H9 (cell line): ENCODE measurements around the gene PREX1. TPM values are rescaled to one million over a fixed set of nuclear protein-coding genes. Genes with fewer than 3 reads are reported as not detected.

Experiments
- DNase-seq: peaks from one replicate; pipeline ENCODE4 v3.0.0-alpha.2; 2017
- H2AFZ ChIP-seq: one replicate; pipeline ENCODE4 v1.6.1; 2013; ENCODE audit warnings: mild to moderate bottlenecking, low read length, control low read depth, moderate library complexity
- H2AK5ac ChIP-seq: 2 replicates; pipeline ENCODE4 v1.6.1; 2013; ENCODE audit warnings: low read length, control low read depth, mixed read lengths; ENCODE audit not compliant: insufficient read length
- H2BK120ac ChIP-seq: one replicate; pipeline ENCODE4 v1.6.1; 2013; ENCODE audit warnings: low read depth, mild to moderate bottlenecking, low read length, control low read depth, inconsistent platforms; ENCODE audit not compliant: poor library complexity, severe bottlenecking
- H2BK12ac ChIP-seq: 2 replicates; pipeline ENCODE4 v1.6.1; 2013; ENCODE audit warnings: low read length, control low read depth, mixed read lengths, low read depth; ENCODE audit not compliant: insufficient read length
- H2BK15ac ChIP-seq: 2 replicates; pipeline ENCODE4 v1.6.1; 2013; ENCODE audit warnings: low read depth, low read length, control low read depth
- H2BK20ac ChIP-seq: one replicate; pipeline ENCODE4 v1.6.1; 2013; ENCODE audit warnings: low read depth, mild to moderate bottlenecking, low read length, control low read depth, inconsistent platforms; ENCODE audit not compliant: poor library complexity, severe bottlenecking
- H2BK5ac ChIP-seq: 2 replicates; pipeline ENCODE4 v1.6.1; 2013; ENCODE audit warnings: low read length, control low read depth, mixed read lengths; ENCODE audit not compliant: insufficient read length
- H3K14ac ChIP-seq: 2 replicates; pipeline ENCODE4 v1.6.1; 2013; ENCODE audit warnings: low read length, control low read depth; ENCODE audit not compliant: insufficient read depth
- H3K18ac ChIP-seq: 2 replicates; pipeline ENCODE4 v1.6.1; 2013; ENCODE audit warnings: low read depth, mild to moderate bottlenecking, mixed read lengths, low read length, control low read depth; ENCODE audit not compliant: insufficient read length
- H3K23ac ChIP-seq: 2 replicates; pipeline ENCODE4 v1.6.1; 2013; ENCODE audit warnings: low read length, control low read depth, mixed read lengths, low read depth; ENCODE audit not compliant: insufficient read length
- H3K23me2 ChIP-seq: 2 replicates; pipeline ENCODE4 v1.6.1; 2013; ENCODE audit warnings: low read depth, mild to moderate bottlenecking, mixed read lengths, low read length, control low read depth; ENCODE audit not compliant: insufficient read length, poor library complexity, severe bottlenecking
- H3K27ac ChIP-seq: 2 replicates; pipeline ENCODE4 v1.5.1; 2013; ENCODE audit warnings: low read length, control low read depth, mixed read lengths, low read depth; ENCODE audit not compliant: insufficient read length
- H3K27me3 ChIP-seq: 2 replicates; pipeline ENCODE4 v1.6.1; 2013; ENCODE audit warnings: low read length, control low read depth, inconsistent platforms; ENCODE audit not compliant: insufficient read depth
- H3K4ac ChIP-seq: 2 replicates; pipeline ENCODE4 v1.6.1; 2013; ENCODE audit warnings: low read depth, mild to moderate bottlenecking, control low read depth, inconsistent platforms, low read length, moderate library complexity
- H3K4me1 ChIP-seq: 2 replicates; pipeline ENCODE4 v1.6.1; 2013; ENCODE audit warnings: low read length, control low read depth, inconsistent platforms; ENCODE audit not compliant: insufficient read depth
- H3K4me2 ChIP-seq: 2 replicates; pipeline ENCODE4 v1.6.1; 2013; ENCODE audit warnings: low read length, control low read depth, mixed read lengths; ENCODE audit not compliant: insufficient read length, insufficient read depth
- H3K56ac ChIP-seq: 2 replicates; pipeline ENCODE4 v1.6.1; 2013; ENCODE audit warnings: low read depth, mild to moderate bottlenecking, mixed read lengths, low read length, control low read depth; ENCODE audit not compliant: insufficient read length
- H3K79me1 ChIP-seq: 2 replicates; pipeline ENCODE4 v1.6.1; 2013; ENCODE audit warnings: low read depth, mild to moderate bottlenecking, moderate library complexity, low read length, control low read depth, inconsistent platforms; ENCODE audit not compliant: insufficient read depth, poor library complexity, severe bottlenecking
- H3K79me2 ChIP-seq: 2 replicates; pipeline ENCODE4 v1.6.1; 2013; ENCODE audit warnings: low read length, control low read depth, inconsistent platforms; ENCODE audit not compliant: insufficient read depth
- H3K9ac ChIP-seq: 2 replicates; pipeline ENCODE4 v1.6.1; 2013; ENCODE audit warnings: low read length, control low read depth, mixed read lengths; ENCODE audit not compliant: insufficient read length; ENCODE audit errors: extremely low read depth
- H3K9me3 ChIP-seq: one replicate; pipeline ENCODE4 v1.6.1; 2013; ENCODE audit warnings: low read depth, low read length, inconsistent platforms; ENCODE audit not compliant: control insufficient read depth
- H3T11ph ChIP-seq: one replicate; pipeline ENCODE4 v1.6.1; 2013; ENCODE audit warnings: mild to moderate bottlenecking, low read length, control low read depth, inconsistent platforms
- H4K20me1 ChIP-seq: one replicate; pipeline ENCODE4 v1.6.1; 2013; ENCODE audit not compliant: control insufficient read depth, insufficient read length, insufficient read depth
- H4K5ac ChIP-seq: 2 replicates; pipeline ENCODE4 v1.6.1; 2013; ENCODE audit warnings: low read depth, mild to moderate bottlenecking, mixed read lengths, low read length, control low read depth; ENCODE audit not compliant: insufficient read length
- H4K8ac ChIP-seq: replicated peaks from 2 replicates; pipeline ENCODE4 v1.6.1; 2013; ENCODE audit warnings: low read length, control low read depth, mixed read lengths, low read depth; ENCODE audit not compliant: insufficient read length
- H4K91ac ChIP-seq: 2 replicates; pipeline ENCODE4 v1.6.1; 2013; ENCODE audit warnings: low read depth, mild to moderate bottlenecking, moderate library complexity, mixed read lengths, low read length, control low read depth; ENCODE audit not compliant: insufficient read length
- H3K27ac Mint-ChIP-seq, 3 experiments: 2 replicates in 2 of 3; 3 replicates in 1 of 3; pipeline ENCODE4 v1.8.0; 2020 to 2021; ENCODE audit warnings: mixed read lengths in 3 of 3, mild to moderate bottlenecking in 1 of 3, moderate library complexity in 1 of 3
- H3K27me3 Mint-ChIP-seq: 2 replicates; pipeline ENCODE4 v1.8.0; 2021; ENCODE audit warnings: low read depth, mild to moderate bottlenecking, moderate library complexity, mixed read lengths
- H3K36me3 Mint-ChIP-seq, 3 experiments: 2 replicates in 2 of 3; 3 replicates in 1 of 3; pipeline ENCODE4 v1.8.0; 2020 to 2021; ENCODE audit warnings: low read depth in 3 of 3, mixed read lengths in 3 of 3; ENCODE audit not compliant: insufficient read depth in 1 of 3
- H3K4me1 Mint-ChIP-seq, 2 experiments: 2 replicates each; pipeline ENCODE4 v1.8.0; 2020; ENCODE audit warnings: mixed read lengths in 2 of 2
- H3K4me3 Mint-ChIP-seq, 2 experiments: 2 replicates in 1 of 2; 3 replicates in 1 of 2; pipeline ENCODE4 v1.8.0; 2020 to 2021; ENCODE audit warnings: mild to moderate bottlenecking in 2 of 2, mixed read lengths in 2 of 2, moderate library complexity in 1 of 2
- H3K9me3 Mint-ChIP-seq, 2 experiments: 2 replicates in 1 of 2; 3 replicates in 1 of 2; pipeline ENCODE4 v1.8.0; 2020; ENCODE audit warnings: mild to moderate bottlenecking in 2 of 2, mixed read lengths in 2 of 2, moderate library complexity in 1 of 2
- CTCF ChIP-seq: fragments of 200-600 bp; sonication (generic); conservative IDR thresholded peaks from 3 replicates; pipeline ENCODE4 v1.8.0; 2021; ENCODE audit warnings: antibody characterized with exemption, mild to moderate bottlenecking
- WGBS: extraction: QIAGEN DNeasy Blood & Tissue Kit; methylation state at CpG from one replicate; pipeline ENCODE4 v1.1.7; 2013; ENCODE audit warnings: missing lambda C conversion rate, low lambda C conversion rate, mixed read lengths; ENCODE audit not compliant: insufficient read length; ENCODE audit errors: extremely low coverage; 5-methylcytosine and 5-hydroxymethylcytosine counted together
- total RNA-seq: library from RNA; stranded (reverse); gene quantifications from 2 replicates; pipeline ENCODE4 v1.2.1, GENCODE V29; 2021

PREX1 gene
- total RNA-seq, 1 experiment from 2014 or later, result 6.6 TPM

GRCh38 chr20:48594533-48594932 lies 233.3 kb downstream of the PREX1 start:
- no peaks in the 10 kb centered on the region for H3K9me3 ChIP-seq
- no peaks in the 10 kb centered on the region for H4K20me1 ChIP-seq
- H2BK12ac ChIP-seq, result no peak overlapping the region
- H3K79me1 ChIP-seq, result no peaks in the 10 kb centered on the region
- TF ChIP-seq CTCF, result no peak
- H3T11ph ChIP-seq, result no peak overlapping the region
- Mint-ChIP-seq H3K27me3 (no peaks in the 10 kb centered on the region), H3K27ac (no peak overlapping the region), H3K4me1 (peaks cover 2 to 12% of the 10 kb centered on the region in 2 experiments; a peak in 2 of 4 replicates), H3K36me3 (no peaks in the 10 kb centered on the region), H3K9me3 (peaks cover 0 to 2% of the 10 kb centered on the region in 2 experiments; a peak in 3 of 5 replicates), H3K4me3 (no peak overlapping the region)
- no peak for DNase-seq
- H3K14ac ChIP-seq, result no peak overlapping the region
- H3K4me2 ChIP-seq, result no peak overlapping the region
- no peak overlapping the region for H2AK5ac ChIP-seq
- H3K27ac ChIP-seq, result no peak overlapping the region
- no peak overlapping the region for H4K8ac ChIP-seq
- H4K91ac ChIP-seq, result no peak overlapping the region
- no CpG with 5 or more reads among the region's 3 CpGs for WGBS
- H2BK20ac ChIP-seq, result no peak overlapping the region
- H3K79me2 ChIP-seq, result no peaks in the 10 kb centered on the region
- H3K18ac ChIP-seq, result no peak overlapping the region
- H3K23me2 ChIP-seq, result no peaks in the 10 kb centered on the region
- no peak overlapping the region for H3K23ac ChIP-seq
- H2BK15ac ChIP-seq, result no peak overlapping the region
- no peak overlapping the region for H2AFZ ChIP-seq
- no peak overlapping the region for H2BK120ac ChIP-seq
- H3K9ac ChIP-seq, result no peak overlapping the region
- no peak overlapping the region for H2BK5ac ChIP-seq
- no peaks in the 10 kb centered on the region for H3K4me1 ChIP-seq
- no peaks in the 10 kb centered on the region for H3K27me3 ChIP-seq
- no peak overlapping the region for H4K5ac ChIP-seq
- no peak overlapping the region for H3K4ac ChIP-seq
- H3K56ac ChIP-seq, result no peak overlapping the region
